B cell (primary cell): ENCODE results near the gene B9D1. TPM values are rescaled to one million over a fixed set of nuclear protein-coding genes. Genes with fewer than 3 reads are reported as not detected.
A peak's percentile ranks its signal among the peaks of the same experiment; 100 is the strongest.

Experiments
- ATAC-seq: fragments of 200-7000 bp; cut with Tn5 transposase; one replicate; pipeline ENCODE4 v1.10.0; 2021; ENCODE audit warnings: low read depth, mild to moderate bottlenecking, moderate number of reproducible peaks, moderate library complexity
- CTCF ChIA-PET: fragments of 350-600 bp; sonication (Branson Sonifier 250); formaldehyde crosslinking; loops from one replicate; lab custom pipeline; 2021; ENCODE audit warnings: antibody characterized with exemption, inconsistent platforms; lab: Charles Lee
- POLR2A ChIA-PET: fragments of 350-600 bp; sonication (Branson Sonifier 250); formaldehyde crosslinking; loops from one replicate; lab custom pipeline; 2021; ENCODE audit warnings: antibody characterized with exemption; lab: Charles Lee
- DNase-seq: peaks from one replicate; pipeline ENCODE4 v3.0.0; 2013
- H2AFZ ChIP-seq: 2 replicates; pipeline ENCODE4 v1.6.1; 2012; ENCODE audit warnings: mild to moderate bottlenecking, low read depth, low read length; ENCODE audit not compliant: insufficient read depth, poor library complexity, severe bottlenecking
- H3K27ac ChIP-seq, 2 donors: 1 replicate in 1 of 2; 2 replicates in 1 of 2; pipeline ENCODE4 v1.5.1; 2012 to 2013; ENCODE audit warnings: low read length in 2 of 2, mild to moderate bottlenecking in 2 of 2, moderate library complexity in 1 of 2
- H3K27me3 ChIP-seq, 4 experiments: fragments of 200-600 bp in 1 of 4; sonication (generic) in 1 of 4; replicated peaks in 1 of 4; 1 replicate in 2 of 4; 2 replicates in 2 of 4; pipeline versions ENCODE4 v1.6.1 to v1.7.0; 2013 to 2016; ENCODE audit warnings: low read length in 3 of 4, mild to moderate bottlenecking in 2 of 4, mixed read lengths in 1 of 4, moderate library complexity in 1 of 4; ENCODE audit not compliant: insufficient read depth in 4 of 4, control insufficient read depth in 3 of 4; ENCODE audit errors: control extremely low read depth in 1 of 4
- H3K36me3 ChIP-seq, 2 experiments: replicated peaks in 1 of 2; 1 replicate in 1 of 2; 2 replicates in 1 of 2; pipeline versions ENCODE4 v1.6.1 to v1.7.1; 2013; ENCODE audit warnings: low read length in 1 of 2; ENCODE audit not compliant: insufficient read depth in 2 of 2, control insufficient read depth in 1 of 2; ENCODE audit errors: control extremely low read depth in 1 of 2, extremely low read depth in 1 of 2
- H3K4me1 ChIP-seq, 2 donors: fragments of 200-600 bp in 1 of 2; sonication (generic) in 1 of 2; 1 replicate in 1 of 2; 2 replicates in 1 of 2; pipeline versions ENCODE4 v1.5.1 to v1.6.1; 2013 to 2017; ENCODE audit warnings: low read length in 2 of 2; ENCODE audit not compliant: control insufficient read depth in 2 of 2, insufficient read depth in 2 of 2
- H3K4me2 ChIP-seq: replicated peaks from 2 replicates; pipeline ENCODE3; 2012; ENCODE audit warnings: mild to moderate bottlenecking, low read depth, low read length; ENCODE audit not compliant: poor library complexity, severe bottlenecking
- H3K4me3 ChIP-seq, 5 experiments: fragments of 200-600 bp in 1 of 5; sonication (generic) in 1 of 5; 1 replicate in 3 of 5; 2 replicates in 2 of 5; pipeline versions ENCODE4 v1.5.1 to v1.7.0; 2011 to 2016; ENCODE audit warnings: low read length in 4 of 5, mild to moderate bottlenecking in 4 of 5, low read depth in 2 of 5, control low read depth in 1 of 5, moderate library complexity in 1 of 5; ENCODE audit not compliant: insufficient read depth in 1 of 5; ENCODE audit errors: control extremely low read depth in 1 of 5, extremely low read depth in 1 of 5
- H3K79me2 ChIP-seq: fragments of 200-600 bp; sonication (generic); one replicate; pipeline ENCODE4 v1.6.0; 2016; ENCODE audit warnings: low read length; ENCODE audit not compliant: control insufficient read depth, insufficient read depth
- H3K9ac ChIP-seq: fragments of 200-600 bp; sonication (generic); 2 replicates; pipeline ENCODE4 v1.6.1; 2017; ENCODE audit warnings: mild to moderate bottlenecking, low read length, moderate library complexity
- H3K9me3 ChIP-seq, 3 donors: one replicate each; pipeline versions ENCODE4 v1.6.1 to v1.7.1; 2013; ENCODE audit warnings: low read length in 2 of 3; ENCODE audit not compliant: control insufficient read depth in 2 of 3, insufficient read depth in 1 of 3; ENCODE audit errors: control extremely low read depth in 1 of 3
- H4K20me1 ChIP-seq: 2 replicates; pipeline ENCODE4 v1.6.0; 2012; ENCODE audit warnings: mild to moderate bottlenecking, low read length; ENCODE audit not compliant: insufficient read depth, control insufficient read depth, poor library complexity, severe bottlenecking
- H3K27ac Mint-ChIP-seq: one replicate; pipeline ENCODE4 v1.8.0; 2021; ENCODE audit warnings: mixed read lengths
- H3K27me3 Mint-ChIP-seq: one replicate; pipeline ENCODE4 v1.8.0; 2021; ENCODE audit warnings: mixed read lengths
- H3K4me1 Mint-ChIP-seq: one replicate; pipeline ENCODE4 v1.8.0; 2021; ENCODE audit warnings: mixed read lengths
- H3K4me3 Mint-ChIP-seq: one replicate; pipeline ENCODE4 v1.8.0; 2021; ENCODE audit warnings: mixed read lengths
- H3K9me3 Mint-ChIP-seq: one replicate; pipeline ENCODE4 v1.8.0; 2022; ENCODE audit warnings: mixed read lengths; ENCODE audit not compliant: insufficient read depth
- EZH2 ChIP-seq: IDR thresholded peaks from 2 replicates; pipeline ENCODE4 v1.6.1; 2012; ENCODE audit warnings: borderline replicate concordance, low read depth, mild to moderate bottlenecking, moderate library complexity, low read length; ENCODE audit not compliant: insufficient read depth, poor library complexity, severe bottlenecking
- WGBS: methylation state at CpG from one replicate; pipeline ENCODE4 v1.1.5; 2013; ENCODE audit warnings: missing lambda C conversion rate; ENCODE audit not compliant: insufficient coverage; 5-methylcytosine and 5-hydroxymethylcytosine counted together
- intact Hi-C: fragments of 100-400 bp; cut with micrococcal nuclease; formaldehyde crosslinking; loops from one replicate; pipeline ENCODE4 v1.10.0; 2022
- polyA plus RNA-seq: library from polyadenylated mRNA; depleted of rRNA; stranded (reverse); fragments of >200 nt; gene quantifications from 2 replicates; pipeline ENCODE4 v1.2.3, GENCODE V29; 2012
- total RNA-seq, 2 donors: library from RNA; stranded (reverse); fragments of 120-200 nt in 1 of 2; gene quantifications; 1 replicate in 1 of 2; 2 replicates in 1 of 2; pipeline versions ENCODE4 v1.2.3 to v1.2.4, GENCODE V29; 2013 to 2022
- TF ChIP-seq, protein P1 (sequence below): fragments of 200-600 bp; IDR thresholded peaks from one replicate; pipeline ENCODE4 v1.8.0; 2022; ENCODE audit warnings: antibody characterized with exemption, mild to moderate bottlenecking

Gene B9D1
- total and polyA plus RNA-seq, 2 donors (not counting 1 experiment from before 2014, with no cell fraction given), result 2.5 to 6.9 TPM

- ChIA-PET POLR2A (interaction anchor here (1.9 kb wide), 1 partner anchor 8 kb away, joined by 5 read pairs; the partner anchor contains the start of gene MAPK7), CTCF (interaction anchor here (0.7 to 1.3 kb wide), 4 partner anchors 8 to 142 kb away, joined by 3 to 4 read pairs (median 3); partner anchors contain the start of gene MAPK7)
- ATAC-seq (peak; percentile 57), DNase-seq (peak; percentile 55)
- peaks cover 20% of the 10 kb centered on the region for H3K79me2 ChIP-seq
- H3K4me1 ChIP-seq, result peaks cover 37 to 53% of the 10 kb centered on the region in 2 donors
- TF ChIP-seq EZH2, result no peak
- TF ChIP-seq, protein P1, sequence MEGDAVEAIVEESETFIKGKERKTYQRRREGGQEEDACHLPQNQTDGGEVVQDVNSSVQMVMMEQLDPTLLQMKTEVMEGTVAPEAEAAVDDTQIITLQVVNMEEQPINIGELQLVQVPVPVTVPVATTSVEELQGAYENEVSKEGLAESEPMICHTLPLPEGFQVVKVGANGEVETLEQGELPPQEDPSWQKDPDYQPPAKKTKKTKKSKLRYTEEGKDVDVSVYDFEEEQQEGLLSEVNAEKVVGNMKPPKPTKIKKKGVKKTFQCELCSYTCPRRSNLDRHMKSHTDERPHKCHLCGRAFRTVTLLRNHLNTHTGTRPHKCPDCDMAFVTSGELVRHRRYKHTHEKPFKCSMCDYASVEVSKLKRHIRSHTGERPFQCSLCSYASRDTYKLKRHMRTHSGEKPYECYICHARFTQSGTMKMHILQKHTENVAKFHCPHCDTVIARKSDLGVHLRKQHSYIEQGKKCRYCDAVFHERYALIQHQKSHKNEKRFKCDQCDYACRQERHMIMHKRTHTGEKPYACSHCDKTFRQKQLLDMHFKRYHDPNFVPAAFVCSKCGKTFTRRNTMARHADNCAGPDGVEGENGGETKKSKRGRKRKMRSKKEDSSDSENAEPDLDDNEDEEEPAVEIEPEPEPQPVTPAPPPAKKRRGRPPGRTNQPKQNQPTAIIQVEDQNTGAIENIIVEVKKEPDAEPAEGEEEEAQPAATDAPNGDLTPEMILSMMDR, result no peak
- peak overlapping the region; percentile 44 for H2AFZ ChIP-seq
- H3K27me3 ChIP-seq, result no peaks in the 10 kb centered on the region
- H3K4me3 Mint-ChIP-seq, result peak overlapping the region; percentile 87
- intact Hi-C loops, result loop anchor here (1.0 to 10.0 kb wide), 2 partner anchors 8 to 515 kb away; partner anchors contain the start of genes MAPK7 and PRPSAP2
- peak overlapping the region in 2 of 5 experiments; percentile 10 to 36 for H3K4me3 ChIP-seq
- H3K27ac ChIP-seq, result peak overlapping the region; percentile 68 to 70
- H4K20me1 ChIP-seq, result no peaks in the 10 kb centered on the region
- 56% methylated on average over 9 of the region's 12 CpGs for WGBS
- H3K9me3 Mint-ChIP-seq, result no peaks in the 10 kb centered on the region
- peak overlapping the region; percentile 70 for H3K4me2 ChIP-seq
- H3K36me3 ChIP-seq, result peaks cover 0 to 4% of the 10 kb centered on the region in 2 experiments
- peaks cover 53% of the 10 kb centered on the region for H3K4me1 Mint-ChIP-seq
- H3K9me3 ChIP-seq, result peaks cover 0 to 4% (median 0%) of the 10 kb centered on the region in 3 donors
- peak overlapping the region; percentile 44 for H3K9ac ChIP-seq
- H3K27ac Mint-ChIP-seq, result peak overlapping the region; percentile 94
- no peaks in the 10 kb centered on the region for H3K27me3 Mint-ChIP-seq
Measured at GRCh38 chr17:19369846-19370492, 7.4 kb upstream of the B9D1 start.
